CD14-positive monocyte (primary cell): Measurements from ENCODE around the gene CRTC1. TPM values are rescaled to one million over a fixed set of nuclear protein-coding genes. Genes with fewer than 3 reads are reported as not detected.
A peak's percentile ranks its signal among the peaks of the same experiment; 100 is the strongest.

ENCODE experiments used
- DNase-seq, 3 donors: peaks; one replicate each; pipeline ENCODE4 v3.0.0-alpha.2; 2011 to 2022
- H2AFZ ChIP-seq: 2 replicates; pipeline ENCODE4 v1.6.0; 2012; ENCODE audit warnings: mild to moderate bottlenecking, low read depth, low read length, inconsistent platforms; ENCODE audit not compliant: insufficient read depth, poor library complexity, severe bottlenecking
- H3K27ac ChIP-seq, 2 donors: 1 replicate in 1 of 2; 2 replicates in 1 of 2; pipeline ENCODE4 v1.5.1; 2012 to 2013; ENCODE audit warnings: low read length in 2 of 2, control low read depth in 1 of 2, inconsistent platforms in 1 of 2, low read depth in 1 of 2, mild to moderate bottlenecking in 1 of 2
- H3K27me3 ChIP-seq, 2 donors: one replicate each; pipeline versions ENCODE4 v1.6.0 to v1.6.1; 2011 to 2013; ENCODE audit warnings: low read length in 2 of 2; ENCODE audit not compliant: control insufficient read depth in 2 of 2, insufficient read depth in 2 of 2
- H3K36me3 ChIP-seq, 2 donors: replicated peaks in 1 of 2; 1 replicate in 1 of 2; 2 replicates in 1 of 2; pipeline versions ENCODE4 v1.5.1 to v1.6.1; 2012 to 2013; ENCODE audit warnings: low read length in 2 of 2, control low read depth in 1 of 2, inconsistent platforms in 1 of 2, mild to moderate bottlenecking in 1 of 2; ENCODE audit not compliant: insufficient read depth in 2 of 2, control insufficient read depth in 1 of 2
- H3K4me1 ChIP-seq, 2 donors: 1 replicate in 1 of 2; 2 replicates in 1 of 2; pipeline versions ENCODE4 v1.5.1 to v1.6.1; 2012 to 2013; ENCODE audit warnings: low read length in 2 of 2, control low read depth in 1 of 2, inconsistent platforms in 1 of 2, mild to moderate bottlenecking in 1 of 2, moderate library complexity in 1 of 2; ENCODE audit not compliant: insufficient read depth in 2 of 2, control insufficient read depth in 1 of 2
- H3K4me2 ChIP-seq: replicated peaks from 2 replicates; pipeline ENCODE3; 2012; ENCODE audit warnings: low read length, moderate library complexity, mild to moderate bottlenecking; ENCODE audit not compliant: poor library complexity, severe bottlenecking; ENCODE audit errors: extremely low read depth
- H3K4me3 ChIP-seq, 3 experiments: fragments of 200-600 bp in 1 of 3; sonication (generic) in 1 of 3; replicated peaks in 1 of 3; 1 replicate in 2 of 3; 2 replicates in 1 of 3; pipeline ENCODE4 v1.5.1; 2011 to 2013; ENCODE audit warnings: low read length in 3 of 3, mild to moderate bottlenecking in 3 of 3, control low read depth in 2 of 3, low read depth in 2 of 3, inconsistent platforms in 1 of 3, moderate library complexity in 1 of 3
- H3K79me2 ChIP-seq: 2 replicates; pipeline ENCODE4 v1.6.0; 2012; ENCODE audit warnings: mild to moderate bottlenecking, control low read depth, inconsistent platforms, low read length, moderate library complexity; ENCODE audit not compliant: insufficient read depth
- H3K9ac ChIP-seq: 2 replicates; pipeline ENCODE4 v1.6.0; 2017; ENCODE audit warnings: low read length, mild to moderate bottlenecking; ENCODE audit not compliant: insufficient read depth, poor library complexity, severe bottlenecking
- H3K9me3 ChIP-seq, 2 donors: replicated peaks in 1 of 2; 1 replicate in 1 of 2; 2 replicates in 1 of 2; pipeline versions ENCODE4 v1.5.1 to v1.6.1; 2012 to 2013; ENCODE audit warnings: low read length in 2 of 2, control low read depth in 1 of 2; ENCODE audit not compliant: control insufficient read depth in 1 of 2, insufficient read depth in 1 of 2
- H4K20me1 ChIP-seq: 2 replicates; pipeline ENCODE4 v1.6.0; 2012; ENCODE audit warnings: mild to moderate bottlenecking, low read length, control low read depth, moderate library complexity; ENCODE audit not compliant: insufficient read depth
- H3K27ac Mint-ChIP-seq, 7 donors: one replicate each; pipeline ENCODE4 v1.8.0; 2020; ENCODE audit warnings: mild to moderate bottlenecking in 7 of 7, mixed read lengths in 7 of 7, moderate library complexity in 6 of 7, inconsistent platforms in 2 of 7
- H3K27me3 Mint-ChIP-seq, 3 donors: one replicate each; pipeline ENCODE4 v1.8.0; 2021 to 2022; ENCODE audit warnings: low read depth in 3 of 3, mild to moderate bottlenecking in 3 of 3, mixed read lengths in 3 of 3, moderate library complexity in 3 of 3, inconsistent platforms in 1 of 3
- H3K36me3 Mint-ChIP-seq, 2 donors: one replicate each; pipeline ENCODE4 v1.8.0; 2020; ENCODE audit warnings: mixed read lengths in 2 of 2, inconsistent platforms in 1 of 2, mild to moderate bottlenecking in 1 of 2
- H3K4me1 Mint-ChIP-seq: one replicate; pipeline ENCODE4 v1.8.0; 2020; ENCODE audit warnings: mild to moderate bottlenecking, mixed read lengths
- H3K4me3 Mint-ChIP-seq, 2 donors: one replicate each; pipeline ENCODE4 v1.8.0; 2020; ENCODE audit warnings: mild to moderate bottlenecking in 2 of 2, mixed read lengths in 2 of 2, moderate library complexity in 1 of 2
- H3K9me3 Mint-ChIP-seq, 7 donors: one replicate each; pipeline ENCODE4 v1.8.0; 2020 to 2022; ENCODE audit warnings: mixed read lengths in 7 of 7, mild to moderate bottlenecking in 6 of 7, moderate library complexity in 6 of 7, inconsistent platforms in 2 of 7
- CTCF ChIP-seq: fragments of 200-600 bp; IDR thresholded peaks from one replicate; pipeline ENCODE4 v1.8.0; 2022; ENCODE audit warnings: antibody characterized with exemption, mild to moderate bottlenecking
- WGBS: methylation state at CpG from one replicate; pipeline ENCODE4 v1.1.5; 2013; ENCODE audit warnings: missing lambda C conversion rate; ENCODE audit not compliant: insufficient coverage; 5-methylcytosine and 5-hydroxymethylcytosine counted together
- intact Hi-C, 2 donors: fragments of 100-400 bp; cut with micrococcal nuclease; formaldehyde crosslinking; loops; one replicate each; pipeline versions ENCODE4 v1.15.0 to v1.15.1; 2023
- polyA plus RNA-seq, 3 donors: library from polyadenylated mRNA; depleted of rRNA in 1 of 3; unstranded in 2 of 3; stranded (reverse) in 1 of 3; fragments of 300-500 nt in 2 of 3; fragments of >200 nt in 1 of 3; fragmentation: Illumina TruSeq in 2 of 3; gene quantifications; 1 replicate in 2 of 3; 2 replicates in 1 of 3; pipeline ENCODE4 v1.2.3, GENCODE V29; 2012 to 2021

Gene CRTC1
- polyA plus RNA-seq, 3 donors: 0.28 to 9.2 (median 0.55) TPM

- Histone ChIP-seq H2AFZ (peak overlapping the region; percentile 57), H3K79me2 (no peaks in the 10 kb centered on the region), H3K4me1 (peaks cover 28 to 59% of the 10 kb centered on the region in 2 donors), H3K27me3 (peaks cover 20 to 56% of the 10 kb centered on the region in 2 donors), H3K27ac (no peak overlapping the region), H4K20me1 (no peaks in the 10 kb centered on the region), H3K4me2 (peak overlapping the region; percentile 60), H3K4me3 (peak overlapping the region in 1 of 3 experiments; percentile 61), H3K9ac (no peak overlapping the region), H3K36me3 (no peaks in the 10 kb centered on the region), H3K9me3 (peaks cover 0 to 18% of the 10 kb centered on the region in 2 donors)
- peaks cover 47% of the 10 kb centered on the region for H3K4me1 Mint-ChIP-seq
- H3K4me3 Mint-ChIP-seq: peak overlapping the region; percentile 55 to 95
- 13% methylated on average over 62 of the region's 65 CpGs for WGBS
- peak overlapping the region in 2 of 7 donors; percentile 50 to 53 for H3K27ac Mint-ChIP-seq
- peaks cover 57 to 72% (median 61%) of the 10 kb centered on the region in 3 donors for H3K27me3 Mint-ChIP-seq
- peaks cover 3 to 47% (median 28%) of the 10 kb centered on the region in 7 donors for H3K9me3 Mint-ChIP-seq
- TF ChIP-seq CTCF: no peak
- peak; percentile 37 to 77 (median 57) for DNase-seq
- intact Hi-C loops: no loop called here
- peaks cover 11 to 13% of the 10 kb centered on the region in 2 donors for H3K36me3 Mint-ChIP-seq
Measured at GRCh38 chr19:18785179-18786124, 102.0 kb downstream of the CRTC1 start.

GRCh38 chr19:18788529-18789421, 105.3 kb downstream of the CRTC1 start:
- Histone ChIP-seq H4K20me1 (no peaks in the 10 kb centered on the region), H3K9ac (no peak overlapping the region), H3K27ac (no peak overlapping the region), H3K27me3 (peaks cover 41 to 89% of the 10 kb centered on the region in 2 donors), H3K36me3 (no peaks in the 10 kb centered on the region), H3K9me3 (peaks cover 0 to 18% of the 10 kb centered on the region in 2 donors), H3K4me2 (peak overlapping the region; percentile 53), H3K4me3 (peak overlapping the region in 1 of 3 experiments; percentile 25), H2AFZ (no peak overlapping the region), H3K4me1 (peaks cover 24 to 54% of the 10 kb centered on the region in 2 donors), H3K79me2 (no peaks in the 10 kb centered on the region)
- no peak for TF ChIP-seq CTCF
- no peak overlapping the region for H3K27ac Mint-ChIP-seq
- H3K4me1 Mint-ChIP-seq: peaks cover 48% of the 10 kb centered on the region
- H3K36me3 Mint-ChIP-seq: peaks cover 11 to 14% of the 10 kb centered on the region in 2 donors
- peaks cover 84 to 98% (median 93%) of the 10 kb centered on the region in 3 donors for H3K27me3 Mint-ChIP-seq
- intact Hi-C loops: no loop called here
- peaks cover 3 to 56% (median 28%) of the 10 kb centered on the region in 7 donors for H3K9me3 Mint-ChIP-seq
- WGBS: 7% methylated on average over 42 of the region's 68 CpGs
- DNase-seq: no peak
- H3K4me3 Mint-ChIP-seq: peak overlapping the region; percentile 47 to 96
